ENCODE results near the gene CFAP73.
"Not testable (repeated sequence)": the region's sequence is repeated elsewhere in the genome, so short reads cannot be mapped to it uniquely, and the experiment has no call there.

DNA sequence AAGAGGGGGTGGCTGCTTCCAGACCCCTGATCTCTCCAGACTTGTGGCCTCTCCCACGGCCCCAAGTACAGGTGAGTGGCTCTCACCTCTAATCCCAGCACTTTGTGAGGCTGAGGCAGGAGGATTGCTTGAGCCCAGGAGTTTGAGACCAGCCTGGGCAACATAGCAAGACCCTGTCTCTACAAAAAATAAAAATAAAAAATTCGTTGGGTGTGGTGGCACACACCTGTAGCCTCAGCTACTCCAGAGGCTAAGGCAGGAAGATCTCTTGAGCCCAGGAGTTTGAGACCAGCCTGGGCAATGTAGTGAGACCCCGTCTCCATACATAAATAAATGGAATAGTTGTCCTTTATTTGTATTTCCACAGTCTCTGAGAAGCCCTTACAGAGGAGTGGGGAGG lies 7.8 kb upstream of the CFAP73 start:
- TF ChIP-seq, protein P1, sequence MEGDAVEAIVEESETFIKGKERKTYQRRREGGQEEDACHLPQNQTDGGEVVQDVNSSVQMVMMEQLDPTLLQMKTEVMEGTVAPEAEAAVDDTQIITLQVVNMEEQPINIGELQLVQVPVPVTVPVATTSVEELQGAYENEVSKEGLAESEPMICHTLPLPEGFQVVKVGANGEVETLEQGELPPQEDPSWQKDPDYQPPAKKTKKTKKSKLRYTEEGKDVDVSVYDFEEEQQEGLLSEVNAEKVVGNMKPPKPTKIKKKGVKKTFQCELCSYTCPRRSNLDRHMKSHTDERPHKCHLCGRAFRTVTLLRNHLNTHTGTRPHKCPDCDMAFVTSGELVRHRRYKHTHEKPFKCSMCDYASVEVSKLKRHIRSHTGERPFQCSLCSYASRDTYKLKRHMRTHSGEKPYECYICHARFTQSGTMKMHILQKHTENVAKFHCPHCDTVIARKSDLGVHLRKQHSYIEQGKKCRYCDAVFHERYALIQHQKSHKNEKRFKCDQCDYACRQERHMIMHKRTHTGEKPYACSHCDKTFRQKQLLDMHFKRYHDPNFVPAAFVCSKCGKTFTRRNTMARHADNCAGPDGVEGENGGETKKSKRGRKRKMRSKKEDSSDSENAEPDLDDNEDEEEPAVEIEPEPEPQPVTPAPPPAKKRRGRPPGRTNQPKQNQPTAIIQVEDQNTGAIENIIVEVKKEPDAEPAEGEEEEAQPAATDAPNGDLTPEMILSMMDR (IDR thresholded peaks at IDR 0.05) = not testable (repeated sequence)
- TF ChIP-seq EP300 (IDR thresholded peaks at IDR 0.05) = not testable (repeated sequence)
